OCI-LY3 (cell line): ENCODE data around the gene RESF1.

Experiments used
- EZH2phosphoT487 ChIP-seq: fragments of 200-600 bp; shearing (Covaris generic); IDR thresholded peaks from 2 replicates; pipeline ENCODE4 v1.6.1; 2018; ENCODE audit warnings: antibody characterized with exemption, mixed run types, low read depth
- TF ChIP-seq, protein P1 (sequence below): fragments of 200-600, 300-600 bp; sonication (generic); IDR thresholded peaks from 2 replicates; pipeline ENCODE4 v1.5.1; 2014; ENCODE audit warnings: antibody characterized with exemption, low read length, low read depth

DNA sequence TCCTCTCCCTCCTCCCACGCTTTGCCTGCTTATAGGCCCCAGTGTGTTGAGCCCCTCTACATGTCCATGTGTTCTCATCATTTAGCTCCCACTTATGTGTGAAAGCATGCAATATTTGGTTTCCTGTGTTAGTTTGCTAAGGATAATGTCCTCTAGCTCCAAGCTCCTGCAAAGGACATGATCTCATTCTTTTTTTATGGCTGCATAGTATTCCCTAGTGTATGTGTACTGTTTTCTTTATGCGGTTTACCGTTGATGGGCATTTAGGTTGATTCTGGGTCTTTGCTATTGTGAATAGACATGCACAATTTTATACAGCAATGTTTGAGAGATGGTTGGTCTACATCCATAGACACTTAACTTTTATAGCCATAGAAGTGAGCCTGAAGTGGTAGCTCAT is 5.1 kb downstream of the RESF1 start:
- TF ChIP-seq, protein P1, sequence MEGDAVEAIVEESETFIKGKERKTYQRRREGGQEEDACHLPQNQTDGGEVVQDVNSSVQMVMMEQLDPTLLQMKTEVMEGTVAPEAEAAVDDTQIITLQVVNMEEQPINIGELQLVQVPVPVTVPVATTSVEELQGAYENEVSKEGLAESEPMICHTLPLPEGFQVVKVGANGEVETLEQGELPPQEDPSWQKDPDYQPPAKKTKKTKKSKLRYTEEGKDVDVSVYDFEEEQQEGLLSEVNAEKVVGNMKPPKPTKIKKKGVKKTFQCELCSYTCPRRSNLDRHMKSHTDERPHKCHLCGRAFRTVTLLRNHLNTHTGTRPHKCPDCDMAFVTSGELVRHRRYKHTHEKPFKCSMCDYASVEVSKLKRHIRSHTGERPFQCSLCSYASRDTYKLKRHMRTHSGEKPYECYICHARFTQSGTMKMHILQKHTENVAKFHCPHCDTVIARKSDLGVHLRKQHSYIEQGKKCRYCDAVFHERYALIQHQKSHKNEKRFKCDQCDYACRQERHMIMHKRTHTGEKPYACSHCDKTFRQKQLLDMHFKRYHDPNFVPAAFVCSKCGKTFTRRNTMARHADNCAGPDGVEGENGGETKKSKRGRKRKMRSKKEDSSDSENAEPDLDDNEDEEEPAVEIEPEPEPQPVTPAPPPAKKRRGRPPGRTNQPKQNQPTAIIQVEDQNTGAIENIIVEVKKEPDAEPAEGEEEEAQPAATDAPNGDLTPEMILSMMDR = no peak
- TF ChIP-seq EZH2phosphoT487 = no peak
